ENCODE results near the gene APCS. TPM values are rescaled to one million over a fixed set of nuclear protein-coding genes. Genes with fewer than 3 reads are reported as not detected.

APCS gene
- total RNA-seq, 1 experiment from 2014 or later = not detected

GRCh38 chr1:159561497-159561896 is 26.1 kb upstream of the APCS start:
- Histone ChIP-seq H2AFZ (no peak overlapping the region), H3K27ac (no peak overlapping the region), H3F3A (ENCODE audit: insufficient read depth, low read depth) (no peaks in the 10 kb centered on the region), H3K4me3 (no peak overlapping the region), H3K79me2 (ENCODE audit: low read depth) (no peaks in the 10 kb centered on the region), H3K36me3 (ENCODE audit: low read depth) (no peaks in the 10 kb centered on the region), H3K27me3 (ENCODE audit: insufficient read depth, low read depth) (no peaks in the 10 kb centered on the region), H3K4me1 (replicated peaks; ENCODE audit: insufficient read depth) (no peaks in the 10 kb centered on the region), H3K9me2 (ENCODE audit: insufficient read depth) (no peaks in the 10 kb centered on the region), H4K20me1 (ENCODE audit: insufficient read depth) (no peaks in the 10 kb centered on the region), H3K9me3 (ENCODE audit: insufficient read depth, low read depth) (no peaks in the 10 kb centered on the region; the same call in 1 of the 2 replicates), H3K4me2 (no peak overlapping the region)
- no peak for DNase-seq
- ChIA-PET CTCF (no interaction called here), POLR2A (ENCODE audit: unreplicated experiment) (no interaction called here)
- TF ChIP-seq, protein P1, sequence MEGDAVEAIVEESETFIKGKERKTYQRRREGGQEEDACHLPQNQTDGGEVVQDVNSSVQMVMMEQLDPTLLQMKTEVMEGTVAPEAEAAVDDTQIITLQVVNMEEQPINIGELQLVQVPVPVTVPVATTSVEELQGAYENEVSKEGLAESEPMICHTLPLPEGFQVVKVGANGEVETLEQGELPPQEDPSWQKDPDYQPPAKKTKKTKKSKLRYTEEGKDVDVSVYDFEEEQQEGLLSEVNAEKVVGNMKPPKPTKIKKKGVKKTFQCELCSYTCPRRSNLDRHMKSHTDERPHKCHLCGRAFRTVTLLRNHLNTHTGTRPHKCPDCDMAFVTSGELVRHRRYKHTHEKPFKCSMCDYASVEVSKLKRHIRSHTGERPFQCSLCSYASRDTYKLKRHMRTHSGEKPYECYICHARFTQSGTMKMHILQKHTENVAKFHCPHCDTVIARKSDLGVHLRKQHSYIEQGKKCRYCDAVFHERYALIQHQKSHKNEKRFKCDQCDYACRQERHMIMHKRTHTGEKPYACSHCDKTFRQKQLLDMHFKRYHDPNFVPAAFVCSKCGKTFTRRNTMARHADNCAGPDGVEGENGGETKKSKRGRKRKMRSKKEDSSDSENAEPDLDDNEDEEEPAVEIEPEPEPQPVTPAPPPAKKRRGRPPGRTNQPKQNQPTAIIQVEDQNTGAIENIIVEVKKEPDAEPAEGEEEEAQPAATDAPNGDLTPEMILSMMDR (conservative IDR thresholded peaks at IDR 0.05) = no peak
- TF ChIP-seq EZH2 (IDR thresholded peaks at IDR 0.05; ENCODE audit: low read depth) = no peak
- no TSS peak for BruUV-seq (replicated peaks)
- intact Hi-C loops (cut with micrococcal nuclease; ENCODE audit: unreplicated experiment) = no loop called here

DNA sequence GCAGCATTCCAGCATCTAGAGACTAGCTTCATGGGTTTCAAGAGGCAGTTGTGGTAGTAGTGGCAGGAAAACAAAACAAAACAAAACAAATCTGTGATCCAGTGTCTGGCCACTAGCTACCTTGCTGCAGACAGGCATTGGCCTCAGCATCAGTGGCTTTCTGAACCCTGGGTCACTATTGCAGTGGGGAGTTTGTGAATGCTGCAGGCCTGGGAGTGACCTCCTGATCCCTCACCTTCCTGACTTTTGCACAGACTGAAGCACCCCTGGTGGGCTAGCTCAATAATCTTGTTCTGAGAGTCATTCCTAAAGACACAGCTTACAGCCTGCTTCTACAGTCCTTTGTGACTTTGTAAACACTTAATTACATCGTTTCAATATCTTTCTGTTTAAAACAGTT is 24.9 kb upstream of the APCS start:
- Histone ChIP-seq H3K4me3 (no peak overlapping the region), H3K79me2 (ENCODE audit: low read depth) (no peaks in the 10 kb centered on the region), H3F3A (ENCODE audit: insufficient read depth, low read depth) (no peaks in the 10 kb centered on the region), H3K9me2 (ENCODE audit: insufficient read depth) (no peaks in the 10 kb centered on the region), H3K4me1 (replicated peaks; ENCODE audit: insufficient read depth) (no peaks in the 10 kb centered on the region), H3K36me3 (ENCODE audit: low read depth) (no peaks in the 10 kb centered on the region), H3K27me3 (ENCODE audit: insufficient read depth, low read depth) (no peaks in the 10 kb centered on the region), H3K4me2 (no peak overlapping the region), H3K27ac (no peak overlapping the region), H4K20me1 (ENCODE audit: insufficient read depth) (no peaks in the 10 kb centered on the region), H3K9me3 (ENCODE audit: insufficient read depth, low read depth) (no peaks in the 10 kb centered on the region; the same call in 1 of the 2 replicates), H2AFZ (no peak overlapping the region)
- BruUV-seq (replicated peaks) = no TSS peak
- DNase-seq = no peak
- TF ChIP-seq EZH2 (IDR thresholded peaks at IDR 0.05; ENCODE audit: low read depth) = no peak
- TF ChIP-seq, protein P1 (conservative IDR thresholded peaks at IDR 0.05) = no peak
- POLR2A ChIA-PET (ENCODE audit: unreplicated experiment) = no interaction called here
- intact Hi-C loops (cut with micrococcal nuclease; ENCODE audit: unreplicated experiment) = no loop called here
- CTCF ChIA-PET = no interaction called here

DNA sequence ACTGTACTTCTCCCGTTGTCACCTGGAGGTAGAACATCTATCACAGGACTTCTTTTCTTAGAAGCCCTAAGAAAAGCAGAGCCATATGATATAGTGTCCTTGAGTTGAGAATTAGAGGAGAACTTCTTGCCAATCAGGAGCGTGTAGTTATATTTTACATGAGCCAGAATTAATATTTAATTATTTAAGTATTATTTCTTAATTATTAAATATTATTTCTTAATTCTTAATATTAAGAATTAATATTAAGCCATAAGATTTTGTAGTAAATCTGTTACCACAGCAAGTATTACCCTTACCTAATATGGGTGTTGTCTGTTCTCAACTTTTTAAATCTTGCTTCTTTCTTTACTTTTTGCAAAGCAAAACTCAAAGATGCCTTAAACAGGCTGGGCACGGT is 10.2 kb upstream of the APCS start:
- Histone ChIP-seq H3K27ac (no peak overlapping the region), H3K9me3 (ENCODE audit: insufficient read depth, low read depth) (no peaks in the 10 kb centered on the region), H4K20me1 (ENCODE audit: insufficient read depth) (no peaks in the 10 kb centered on the region), H3K36me3 (ENCODE audit: low read depth) (no peaks in the 10 kb centered on the region), H2AFZ (no peak overlapping the region), H3K4me1 (replicated peaks; ENCODE audit: insufficient read depth) (no peaks in the 10 kb centered on the region), H3K4me3 (no peak overlapping the region), H3F3A (ENCODE audit: insufficient read depth, low read depth) (no peaks in the 10 kb centered on the region), H3K9me2 (ENCODE audit: insufficient read depth) (no peaks in the 10 kb centered on the region), H3K4me2 (no peak overlapping the region), H3K27me3 (ENCODE audit: insufficient read depth, low read depth) (peaks cover 12% of the 10 kb centered on the region; the same call in 1 of the 2 replicates), H3K79me2 (ENCODE audit: low read depth) (no peaks in the 10 kb centered on the region)
- no TSS peak for BruUV-seq (replicated peaks)
- CTCF ChIA-PET = no interaction called here
- POLR2A ChIA-PET (ENCODE audit: unreplicated experiment) = no interaction called here
- DNase-seq = no peak
- TF ChIP-seq EZH2 (IDR thresholded peaks at IDR 0.05; ENCODE audit: low read depth) = no peak
- TF ChIP-seq, protein P1 (conservative IDR thresholded peaks at IDR 0.05) = no peak
- intact Hi-C loops (cut with micrococcal nuclease; ENCODE audit: unreplicated experiment) = no loop called here

All from PC-9 (cell line).